ENCODE data around the gene GAK. TPM values are rescaled to one million over a fixed set of nuclear protein-coding genes. Genes with fewer than 3 reads are reported as not detected.

Gene GAK
- total RNA-seq, 4 donors from 2014 or later, result 64.8 to 73.9 (median 70.6) TPM

DNA sequence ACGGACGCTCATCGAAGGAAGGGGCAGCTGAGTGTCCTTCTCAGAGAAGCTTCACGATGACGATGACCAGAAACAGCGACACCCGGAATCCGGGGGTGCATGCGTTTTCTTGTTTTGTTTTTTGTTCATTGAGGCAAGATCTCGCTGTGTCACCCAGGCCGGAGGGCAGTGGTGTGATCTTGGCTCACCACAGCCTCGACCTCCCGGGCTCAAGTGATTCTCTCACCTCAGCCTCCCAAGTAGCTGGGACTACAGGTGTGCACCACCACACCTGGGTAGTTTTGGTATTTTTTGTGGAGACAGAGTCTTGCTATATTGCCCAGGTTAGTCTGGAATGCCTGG lies 21.4 kb upstream of the GAK start:
- 97% methylated on average over 13 of the region's 13 CpGs for WGBS
- DNase-seq (ENCODE audit: extremely low spot score), result no peak
- Histone ChIP-seq H3K27me3 (no peaks in the 10 kb centered on the region), H3K4me3 (no peak overlapping the region), H3K4me1 (no peaks in the 10 kb centered on the region), H3K27ac (replicated peaks in 1 of 4) (no peak overlapping the region), H3K9me3 (no peaks in the 10 kb centered on the region), H3K36me3 (peaks cover 4 to 72% (median 63%) of the 10 kb centered on the region in 4 donors)
- intact Hi-C loops (cut with DNase I), result no loop called here
- TF ChIP-seq, protein P1, sequence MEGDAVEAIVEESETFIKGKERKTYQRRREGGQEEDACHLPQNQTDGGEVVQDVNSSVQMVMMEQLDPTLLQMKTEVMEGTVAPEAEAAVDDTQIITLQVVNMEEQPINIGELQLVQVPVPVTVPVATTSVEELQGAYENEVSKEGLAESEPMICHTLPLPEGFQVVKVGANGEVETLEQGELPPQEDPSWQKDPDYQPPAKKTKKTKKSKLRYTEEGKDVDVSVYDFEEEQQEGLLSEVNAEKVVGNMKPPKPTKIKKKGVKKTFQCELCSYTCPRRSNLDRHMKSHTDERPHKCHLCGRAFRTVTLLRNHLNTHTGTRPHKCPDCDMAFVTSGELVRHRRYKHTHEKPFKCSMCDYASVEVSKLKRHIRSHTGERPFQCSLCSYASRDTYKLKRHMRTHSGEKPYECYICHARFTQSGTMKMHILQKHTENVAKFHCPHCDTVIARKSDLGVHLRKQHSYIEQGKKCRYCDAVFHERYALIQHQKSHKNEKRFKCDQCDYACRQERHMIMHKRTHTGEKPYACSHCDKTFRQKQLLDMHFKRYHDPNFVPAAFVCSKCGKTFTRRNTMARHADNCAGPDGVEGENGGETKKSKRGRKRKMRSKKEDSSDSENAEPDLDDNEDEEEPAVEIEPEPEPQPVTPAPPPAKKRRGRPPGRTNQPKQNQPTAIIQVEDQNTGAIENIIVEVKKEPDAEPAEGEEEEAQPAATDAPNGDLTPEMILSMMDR (IDR thresholded peaks at IDR 0.05), result no peak
- TF ChIP-seq EP300 (IDR thresholded peaks at IDR 0.05), result no peak
- TF ChIP-seq POLR2AphosphoS5 (IDR thresholded peaks at IDR 0.05), result no peak
- no peak for TF ChIP-seq POLR2A (IDR thresholded peaks at IDR 0.05; ENCODE audit: low read depth)

- peaks cover 4 to 67% (median 59%) of the 10 kb centered on the region in 4 donors for H3K36me3 ChIP-seq
- no peak overlapping the region for H3K4me3 ChIP-seq
- 100% methylated on average over 8 of the region's 28 CpGs for WGBS
- no peaks in the 10 kb centered on the region for H3K27me3 ChIP-seq
- TF ChIP-seq POLR2A (IDR thresholded peaks at IDR 0.05; ENCODE audit: low read depth) (no peak), POLR2AphosphoS5 (IDR thresholded peaks at IDR 0.05) (no peak), EP300 (IDR thresholded peaks at IDR 0.05) (no peak)
- TF ChIP-seq, protein P1 (IDR thresholded peaks at IDR 0.05), result no peak
- H3K9me3 ChIP-seq, result no peaks in the 10 kb centered on the region
- no peak overlapping the region for H3K27ac ChIP-seq (replicated peaks in 1 of 4)
- peaks cover 0 to 4% (median 0%) of the 10 kb centered on the region in 4 donors for H3K4me1 ChIP-seq
- DNase-seq (ENCODE audit: extremely low spot score), result no peak
- intact Hi-C loops (cut with DNase I), result no loop called here
These were observed 20.9 kb upstream of the GAK start for GRCh38 chr4:952881-953573.

DNA sequence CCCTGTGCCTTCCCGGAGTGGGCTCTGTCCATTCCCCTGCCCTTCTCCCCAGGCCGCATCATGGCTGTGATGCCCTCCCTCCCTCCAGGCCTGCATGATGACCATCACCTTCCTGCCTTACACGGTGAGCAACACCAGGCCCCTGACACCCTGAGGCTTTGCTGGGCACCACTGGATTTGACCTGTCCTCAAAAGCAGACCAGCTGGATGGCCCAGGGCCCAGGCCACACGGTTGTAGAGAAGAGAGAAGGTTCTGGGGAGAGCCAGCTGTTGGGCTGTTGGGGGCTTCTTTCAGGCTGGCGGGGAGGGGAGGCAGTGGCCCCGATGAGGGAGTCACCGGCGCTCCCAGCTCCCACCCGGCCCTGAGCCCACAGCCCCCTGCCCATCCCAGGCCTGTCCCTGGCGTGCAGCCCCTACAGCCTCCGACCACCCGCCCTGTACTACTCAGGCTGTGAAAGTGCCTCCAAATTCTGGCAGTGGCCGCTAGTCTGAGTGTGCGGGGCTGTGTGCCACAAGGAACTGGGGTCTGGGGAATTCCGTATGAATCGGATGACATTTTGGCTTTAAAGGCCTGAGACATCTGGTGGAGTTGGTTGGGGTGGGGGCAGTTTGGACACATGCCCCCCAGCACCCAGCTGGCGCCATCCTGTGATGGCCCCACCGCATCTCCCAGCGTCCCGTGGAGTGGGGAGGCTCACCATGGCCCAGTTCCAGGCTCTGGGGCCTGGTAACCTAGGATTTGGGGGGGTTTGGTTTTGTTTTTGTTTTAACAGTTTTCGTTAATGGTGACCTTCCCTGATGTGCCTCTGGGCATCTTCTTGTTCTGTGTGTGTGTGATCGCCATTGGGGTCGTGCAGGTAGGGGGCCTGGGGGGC lies 19.7 kb upstream of the GAK start:
- H3K4me3 ChIP-seq, result no peak overlapping the region
- no peaks in the 10 kb centered on the region for H3K27me3 ChIP-seq
- no peak for TF ChIP-seq POLR2AphosphoS5 (IDR thresholded peaks at IDR 0.05)
- 87% methylated on average over 13 of the region's 23 CpGs for WGBS
- peaks cover 4 to 55% (median 50%) of the 10 kb centered on the region in 4 donors for H3K36me3 ChIP-seq
- no peaks in the 10 kb centered on the region for H3K9me3 ChIP-seq
- no peak for DNase-seq (ENCODE audit: extremely low spot score)
- H3K27ac ChIP-seq (replicated peaks in 1 of 4), result no peak overlapping the region
- intact Hi-C loops (cut with DNase I), result no loop called here
- peaks cover 2 to 7% (median 5%) of the 10 kb centered on the region in 4 donors for H3K4me1 ChIP-seq

DNA sequence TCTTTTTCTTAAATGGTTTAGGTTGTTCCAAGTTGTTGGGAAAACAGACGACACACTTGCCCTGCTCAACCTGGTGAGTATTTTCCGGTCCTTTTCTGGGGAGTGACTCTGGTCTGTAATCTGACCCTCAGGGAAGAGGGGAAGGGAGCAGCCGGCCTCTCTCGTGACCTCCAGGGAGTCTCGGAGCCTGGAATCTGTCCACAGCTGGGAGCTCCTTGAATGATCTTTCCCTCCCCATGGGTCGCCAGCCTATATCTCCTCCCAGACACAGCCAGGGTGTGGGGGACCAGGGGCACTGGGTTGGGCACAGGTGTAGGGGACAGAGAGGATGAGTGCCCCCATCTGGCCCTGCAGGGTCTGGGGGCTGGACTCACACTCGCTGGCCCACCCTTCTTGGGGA lies 19.1 kb upstream of the GAK start:
- peaks cover 4 to 50% (median 44%) of the 10 kb centered on the region in 4 donors for H3K36me3 ChIP-seq
- no peak overlapping the region for H3K27ac ChIP-seq (replicated peaks in 1 of 4)
- no peaks in the 10 kb centered on the region for H3K27me3 ChIP-seq
- DNase-seq (ENCODE audit: extremely low spot score), result no peak
- H3K4me1 ChIP-seq, result peaks cover 5 to 14% (median 8%) of the 10 kb centered on the region in 4 donors
- TF ChIP-seq, protein P1 (IDR thresholded peaks at IDR 0.05), result no peak
- TF ChIP-seq POLR2AphosphoS5 (IDR thresholded peaks at IDR 0.05) (no peak), POLR2A (IDR thresholded peaks at IDR 0.05; ENCODE audit: low read depth) (no peak), EP300 (IDR thresholded peaks at IDR 0.05) (no peak)
- no peak overlapping the region for H3K4me3 ChIP-seq
- no peaks in the 10 kb centered on the region for H3K9me3 ChIP-seq
- 86% methylated on average over 7 of the region's 7 CpGs for WGBS
- intact Hi-C loops (cut with DNase I), result no loop called here

All from esophagus muscularis mucosa (tissue), 4 donors.